Activated B cell treated with CpG ODN at 0.5 μM for 24 hours (primary cell): ENCODE measurements around the gene TXK. TPM values are rescaled to one million over a fixed set of nuclear protein-coding genes. Genes with fewer than 3 reads are reported as not detected.
A peak's percentile ranks its signal among the peaks of the same experiment; 100 is the strongest.

Experiments used
- ATAC-seq: fragments of 200-7000 bp; cut with Tn5 transposase; one replicate; pipeline ENCODE4 v1.10.0; 2021; ENCODE audit warnings: low read depth, mild to moderate bottlenecking, moderate library complexity
- CTCF ChIA-PET: fragments of 350-600 bp; sonication (Branson Sonifier 250); formaldehyde crosslinking; loops from one replicate; lab custom pipeline; 2021; ENCODE audit warnings: antibody characterized with exemption; lab: Charles Lee
- POLR2A ChIA-PET: fragments of 350-600 bp; sonication (Branson Sonifier 250); formaldehyde crosslinking; loops from one replicate; lab custom pipeline; 2021; ENCODE audit warnings: antibody characterized with exemption; lab: Charles Lee
- DNase-seq: peaks from one replicate; pipeline ENCODE4 v3.0.0; 2022
- H3K27ac Mint-ChIP-seq: one replicate; pipeline ENCODE4 v1.8.0; 2020; ENCODE audit warnings: mixed read lengths
- H3K27me3 Mint-ChIP-seq: one replicate; pipeline ENCODE4 v1.8.0; 2021; ENCODE audit warnings: mixed read lengths
- H3K36me3 Mint-ChIP-seq: one replicate; pipeline ENCODE4 v1.8.0; 2021; ENCODE audit warnings: low read depth, mixed read lengths
- H3K4me1 Mint-ChIP-seq: one replicate; pipeline ENCODE4 v1.8.0; 2021; ENCODE audit warnings: mixed read lengths
- H3K4me3 Mint-ChIP-seq: one replicate; pipeline ENCODE4 v1.8.0; 2020; ENCODE audit warnings: mild to moderate bottlenecking, mixed read lengths
- H3K9me3 Mint-ChIP-seq: one replicate; pipeline ENCODE4 v1.8.0; 2020; ENCODE audit warnings: mixed read lengths
- intact Hi-C: fragments of 100-400 bp; cut with micrococcal nuclease; formaldehyde crosslinking; loops from one replicate; pipeline ENCODE4 v1.15.1; 2024
- total RNA-seq: library from RNA; stranded (reverse); gene quantifications from 2 replicates; pipeline ENCODE4 v1.2.3, GENCODE V29; 2022
- TF ChIP-seq, protein P1 (sequence below): fragments of 200-600 bp; IDR thresholded peaks from one replicate; pipeline ENCODE4 v1.8.0; 2022; ENCODE audit warnings: antibody characterized with exemption, mild to moderate bottlenecking

Gene TXK
- total RNA-seq, 1 donor from 2014 or later = 1.7 TPM

DNA sequence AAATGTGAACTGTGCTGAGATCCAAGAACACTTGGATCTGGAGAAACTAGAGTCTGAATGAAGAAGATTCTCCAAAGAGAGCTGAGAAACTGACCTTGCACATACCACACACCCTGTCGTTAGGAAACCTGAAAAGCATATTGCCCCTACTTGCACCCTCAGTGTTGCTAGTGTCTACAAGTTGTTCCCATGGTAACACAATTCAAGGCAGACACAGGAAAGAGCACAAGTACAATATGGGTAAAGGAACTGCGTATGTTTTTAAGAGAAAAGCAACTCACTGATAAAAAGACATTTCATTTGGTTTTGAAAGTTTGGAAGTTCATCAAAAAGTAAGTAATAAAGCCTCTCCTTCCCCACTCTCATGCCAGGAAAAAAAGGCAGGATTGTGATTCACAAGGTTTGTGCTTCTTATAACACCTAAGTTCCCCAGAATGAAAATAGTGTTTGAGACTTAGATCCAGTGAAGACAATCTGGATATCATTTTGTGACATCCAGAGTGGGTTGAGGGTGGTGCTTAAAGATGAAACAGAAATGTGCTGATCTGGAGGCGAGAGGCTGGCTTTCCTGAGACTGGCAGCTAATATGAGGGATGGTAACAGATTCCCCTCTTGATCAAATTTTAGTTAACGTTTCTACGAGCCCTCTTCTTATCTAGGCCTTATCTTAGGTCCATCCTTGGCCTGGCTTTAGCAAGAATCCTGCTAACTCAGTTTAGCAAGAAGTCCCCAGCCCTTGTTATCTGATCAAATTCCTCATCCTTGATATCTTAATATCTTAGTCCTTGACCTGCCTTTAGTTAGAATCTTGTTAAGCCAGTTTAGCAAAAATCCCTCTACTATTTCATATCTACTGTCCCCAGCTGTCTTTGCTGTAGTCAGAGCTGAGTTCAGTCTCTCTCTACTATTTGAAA, 75.2 kb downstream of the TXK start:
- intact Hi-C loops = no loop called here
- Mint-ChIP-seq H3K36me3 (no peaks in the 10 kb centered on the region), H3K27ac (no peak overlapping the region), H3K27me3 (peaks cover 29% of the 10 kb centered on the region), H3K4me1 (no peaks in the 10 kb centered on the region), H3K4me3 (no peak overlapping the region), H3K9me3 (peaks cover 11% of the 10 kb centered on the region)
- TF ChIP-seq, protein P1, sequence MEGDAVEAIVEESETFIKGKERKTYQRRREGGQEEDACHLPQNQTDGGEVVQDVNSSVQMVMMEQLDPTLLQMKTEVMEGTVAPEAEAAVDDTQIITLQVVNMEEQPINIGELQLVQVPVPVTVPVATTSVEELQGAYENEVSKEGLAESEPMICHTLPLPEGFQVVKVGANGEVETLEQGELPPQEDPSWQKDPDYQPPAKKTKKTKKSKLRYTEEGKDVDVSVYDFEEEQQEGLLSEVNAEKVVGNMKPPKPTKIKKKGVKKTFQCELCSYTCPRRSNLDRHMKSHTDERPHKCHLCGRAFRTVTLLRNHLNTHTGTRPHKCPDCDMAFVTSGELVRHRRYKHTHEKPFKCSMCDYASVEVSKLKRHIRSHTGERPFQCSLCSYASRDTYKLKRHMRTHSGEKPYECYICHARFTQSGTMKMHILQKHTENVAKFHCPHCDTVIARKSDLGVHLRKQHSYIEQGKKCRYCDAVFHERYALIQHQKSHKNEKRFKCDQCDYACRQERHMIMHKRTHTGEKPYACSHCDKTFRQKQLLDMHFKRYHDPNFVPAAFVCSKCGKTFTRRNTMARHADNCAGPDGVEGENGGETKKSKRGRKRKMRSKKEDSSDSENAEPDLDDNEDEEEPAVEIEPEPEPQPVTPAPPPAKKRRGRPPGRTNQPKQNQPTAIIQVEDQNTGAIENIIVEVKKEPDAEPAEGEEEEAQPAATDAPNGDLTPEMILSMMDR = no peak
- DNase-seq (no peak), ATAC-seq (no peak)
- ChIA-PET POLR2A (no interaction called here), CTCF (no interaction called here)

- H3K4me1 Mint-ChIP-seq = peaks cover 33% of the 10 kb centered on the region
- intact Hi-C loops = no loop called here
- TF ChIP-seq, protein P1 = no peak
- no peak overlapping the region for H3K27ac Mint-ChIP-seq
- H3K9me3 Mint-ChIP-seq = no peaks in the 10 kb centered on the region
- no peak overlapping the region for H3K4me3 Mint-ChIP-seq
- H3K36me3 Mint-ChIP-seq = no peaks in the 10 kb centered on the region
- no peak for DNase-seq
- ChIA-PET CTCF (interaction anchor here (1.8 kb wide), 1 partner anchor 36 kb away, joined by 4 read pairs; no protein-coding TSS in a partner anchor), POLR2A (interaction anchor here (0.7 kb wide), 2 partner anchors 9 to 569 kb away, joined by 3 to 4 read pairs; no protein-coding TSS in a partner anchor)
- no peak for ATAC-seq
- H3K27me3 Mint-ChIP-seq = peaks cover 21% of the 10 kb centered on the region
Measured at GRCh38 chr4:48051078-48051477, 83.0 kb downstream of the TXK start.

- no peak for DNase-seq
- Mint-ChIP-seq H3K9me3 (no peaks in the 10 kb centered on the region), H3K4me1 (peaks cover 44% of the 10 kb centered on the region), H3K27ac (peak overlapping the region; percentile 22), H3K4me3 (no peak overlapping the region), H3K27me3 (peaks cover 29% of the 10 kb centered on the region), H3K36me3 (no peaks in the 10 kb centered on the region)
- ChIA-PET CTCF (interaction anchor here (4.7 kb wide), 1 partner anchor 15 kb away, joined by 54 read pairs; no protein-coding TSS in a partner anchor), POLR2A (no interaction called here)
- no peak for ATAC-seq
- TF ChIP-seq, protein P1 = no peak
- intact Hi-C loops = loop anchor here (5.0 to 10.0 kb wide), 5 partner anchors 148 to 855 kb away; partner anchors contain the start of genes OCIAD2 and SLAIN2
Measured at GRCh38 chr4:48049483-48049882, 84.6 kb downstream of the TXK start.

DNA sequence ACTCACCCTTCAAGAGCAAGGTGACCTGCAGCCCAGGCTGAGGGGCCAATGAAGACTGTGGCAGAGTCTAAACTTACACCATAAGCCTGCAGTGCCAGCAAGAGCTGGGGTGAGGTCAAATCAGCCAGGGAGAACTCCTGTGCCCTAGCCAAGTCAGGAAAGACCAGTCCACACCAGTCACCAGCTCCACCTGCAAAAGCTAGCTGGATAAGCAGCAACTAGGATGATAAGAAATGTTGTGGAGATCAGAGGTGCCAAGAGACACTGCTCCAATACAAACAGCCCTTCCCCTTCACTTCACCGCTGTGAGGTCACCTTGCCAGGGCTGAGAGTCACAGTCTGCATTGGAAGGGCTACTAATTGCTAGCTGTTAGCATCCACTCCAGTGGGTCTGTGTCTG, 86.2 kb downstream of the TXK start:
- Mint-ChIP-seq H3K27ac (no peak overlapping the region), H3K4me1 (peaks cover 58% of the 10 kb centered on the region)

More for the DNA sequence above, 86.2 kb downstream of the TXK start:
- H3K27me3 Mint-ChIP-seq = peaks cover 39% of the 10 kb centered on the region
- ChIA-PET POLR2A (interaction anchor here (0.6 to 4.5 kb wide), 5 partner anchors 11 to 747 kb away, joined by 3 to 60 read pairs (median 5); partner anchors contain the start of gene COMMD8), CTCF (interaction anchor here (1.1 to 4.7 kb wide), 5 partner anchors 13 to 80 kb away, joined by 3 to 54 read pairs (median 5); partner anchors contain the start of gene CNGA1)
- intact Hi-C loops = loop anchor here (1.0 to 10.0 kb wide), 9 partner anchors 12 to 857 kb away; partner anchors contain the start of genes CNGA1, NFXL1, NIPAL1 and OCIAD2
- TF ChIP-seq, protein P1 = no peak
- H3K36me3 Mint-ChIP-seq = no peaks in the 10 kb centered on the region
- ATAC-seq (peak; percentile 47), DNase-seq (peak; percentile 25)
- H3K4me3 Mint-ChIP-seq = no peak overlapping the region
- H3K9me3 Mint-ChIP-seq = no peaks in the 10 kb centered on the region
